Measurements from ENCODE around the gene JAKMIP1. TPM values are rescaled to one million over a fixed set of nuclear protein-coding genes. Genes with fewer than 3 reads are reported as not detected.

JAKMIP1 gene
- total and polyA plus RNA-seq, 2 donors (not counting 1 experiment from before 2014, with no cell fraction given) = 0.49 to 1.0 TPM

DNA sequence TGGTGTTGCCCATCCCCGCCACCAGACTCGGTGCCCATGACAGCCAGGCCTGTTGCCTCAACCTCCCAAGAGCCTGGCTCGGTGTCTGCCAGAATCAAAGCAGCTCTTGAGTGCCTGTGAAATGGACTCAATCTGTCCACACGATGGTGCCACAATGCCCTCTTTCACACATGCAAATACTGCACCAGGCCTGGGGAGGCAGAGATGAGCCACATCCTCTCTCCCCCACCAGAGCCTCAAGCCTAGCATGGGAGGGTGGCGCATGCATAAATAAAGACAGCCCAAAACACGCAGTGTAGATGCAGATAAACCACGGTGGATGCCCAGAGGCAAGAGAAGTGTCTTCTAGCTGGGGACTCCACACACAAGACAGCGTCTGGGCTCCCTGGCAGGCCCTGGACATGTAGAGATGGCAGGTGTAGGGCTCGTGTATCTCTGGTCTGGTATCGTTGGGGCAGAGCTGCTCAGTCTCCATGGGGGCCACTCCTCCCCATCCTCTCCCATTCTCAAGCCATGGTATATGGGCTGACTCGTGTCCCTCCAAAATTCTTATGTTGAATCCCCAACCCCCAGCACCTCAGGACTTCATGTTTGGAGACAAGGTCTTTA lies 65.6 kb downstream of the JAKMIP1 start:
- Histone ChIP-seq H3K27me3 (replicated peaks in 1 of 4; ENCODE audit: control extremely low read depth in 1 of 4, control insufficient read depth in 3 of 4, insufficient read depth in 4 of 4, low read length in 3 of 4) (no peaks in the 10 kb centered on the region), H3K4me1 (ENCODE audit: control insufficient read depth in 2 of 2, insufficient read depth in 2 of 2, low read length in 2 of 2) (no peaks in the 10 kb centered on the region), H3K4me2 (replicated peaks; ENCODE audit: low read depth, low read length, poor library complexity, severe bottlenecking) (no peak overlapping the region), H3K79me2 (ENCODE audit: control insufficient read depth, insufficient read depth, low read length) (no peaks in the 10 kb centered on the region), H3K9ac (ENCODE audit: low read length) (no peak overlapping the region), H3K27ac (ENCODE audit: low read length in 2 of 2) (no peak overlapping the region), H2AFZ (ENCODE audit: insufficient read depth, low read depth, low read length, poor library complexity, severe bottlenecking) (no peak overlapping the region), H3K4me3 (ENCODE audit: control extremely low read depth in 1 of 5, extremely low read depth in 1 of 5, insufficient read depth in 1 of 5, low read depth in 2 of 5, low read length in 4 of 5) (no peak overlapping the region), H4K20me1 (ENCODE audit: control insufficient read depth, insufficient read depth, low read length, poor library complexity, severe bottlenecking) (no peaks in the 10 kb centered on the region), H3K9me3 (ENCODE audit: control extremely low read depth in 1 of 3, control insufficient read depth in 2 of 3, insufficient read depth in 1 of 3, low read length in 2 of 3) (peaks cover 0 to 5% (median 0%) of the 10 kb centered on the region in 3 donors), H3K36me3 (replicated peaks in 1 of 2; ENCODE audit: control extremely low read depth in 1 of 2, control insufficient read depth in 1 of 2, extremely low read depth in 1 of 2, insufficient read depth in 2 of 2, low read length in 1 of 2) (no peaks in the 10 kb centered on the region)
- Mint-ChIP-seq H3K4me1 (no peaks in the 10 kb centered on the region), H3K9me3 (ENCODE audit: insufficient read depth) (no peaks in the 10 kb centered on the region), H3K27me3 (no peaks in the 10 kb centered on the region), H3K4me3 (no peak overlapping the region), H3K27ac (no peak overlapping the region)
- intact Hi-C loops (cut with micrococcal nuclease) = no loop called here
- peak; percentile 7 for DNase-seq
- ChIA-PET POLR2A (no interaction called here), CTCF (no interaction called here)
- no peak for TF ChIP-seq EZH2 (IDR thresholded peaks at IDR 0.05; ENCODE audit: borderline replicate concordance, insufficient read depth, low read depth, low read length, poor library complexity, severe bottlenecking)
- TF ChIP-seq CTCF (IDR thresholded peaks at IDR 0.05) = no peak
- WGBS (ENCODE audit: insufficient coverage) = 67% methylated on average over 8 of the region's 11 CpGs
- ATAC-seq (ENCODE audit: low read depth) = peak; percentile 39

- H2AFZ ChIP-seq (ENCODE audit: insufficient read depth, low read depth, low read length, poor library complexity, severe bottlenecking) = no peak overlapping the region
- Mint-ChIP-seq H3K4me3 (no peak overlapping the region), H3K9me3 (ENCODE audit: insufficient read depth) (no peaks in the 10 kb centered on the region), H3K27ac (no peak overlapping the region), H3K4me1 (no peaks in the 10 kb centered on the region), H3K27me3 (no peaks in the 10 kb centered on the region)
- H3K9ac ChIP-seq (ENCODE audit: low read length) = no peak overlapping the region
- no peak for ATAC-seq (ENCODE audit: low read depth)
- ChIA-PET POLR2A (no interaction called here), CTCF (no interaction called here)
- TF ChIP-seq EZH2 (IDR thresholded peaks at IDR 0.05; ENCODE audit: borderline replicate concordance, insufficient read depth, low read depth, low read length, poor library complexity, severe bottlenecking) (no peak), CTCF (IDR thresholded peaks at IDR 0.05) (no peak)
- peaks cover 0 to 7% (median 0%) of the 10 kb centered on the region in 3 donors for H3K9me3 ChIP-seq (ENCODE audit: control extremely low read depth in 1 of 3, control insufficient read depth in 2 of 3, insufficient read depth in 1 of 3, low read length in 2 of 3)
- intact Hi-C loops (cut with micrococcal nuclease) = no loop called here
- no peaks in the 10 kb centered on the region for H3K27me3 ChIP-seq (replicated peaks in 1 of 4; ENCODE audit: control extremely low read depth in 1 of 4, control insufficient read depth in 3 of 4, insufficient read depth in 4 of 4, low read length in 3 of 4)
- DNase-seq = no peak
- WGBS (ENCODE audit: insufficient coverage) = no CpG with 5 or more reads among the region's 2 CpGs
- H4K20me1 ChIP-seq (ENCODE audit: control insufficient read depth, insufficient read depth, low read length, poor library complexity, severe bottlenecking) = no peaks in the 10 kb centered on the region
- H3K4me3 ChIP-seq (ENCODE audit: control extremely low read depth in 1 of 5, extremely low read depth in 1 of 5, insufficient read depth in 1 of 5, low read depth in 2 of 5, low read length in 4 of 5) = no peak overlapping the region
- H3K79me2 ChIP-seq (ENCODE audit: control insufficient read depth, insufficient read depth, low read length) = no peaks in the 10 kb centered on the region
- H3K36me3 ChIP-seq (replicated peaks in 1 of 2; ENCODE audit: control extremely low read depth in 1 of 2, control insufficient read depth in 1 of 2, extremely low read depth in 1 of 2, insufficient read depth in 2 of 2, low read length in 1 of 2) = no peaks in the 10 kb centered on the region
- no peak overlapping the region for H3K27ac ChIP-seq (ENCODE audit: low read length in 2 of 2)
- no peaks in the 10 kb centered on the region for H3K4me1 ChIP-seq (ENCODE audit: control insufficient read depth in 2 of 2, insufficient read depth in 2 of 2, low read length in 2 of 2)
- no peak overlapping the region for H3K4me2 ChIP-seq (replicated peaks; ENCODE audit: low read depth, low read length, poor library complexity, severe bottlenecking)
Measured at GRCh38 chr4:6132716-6133115, 67.6 kb downstream of the JAKMIP1 start.
